Measurements from ENCODE around the gene ZNF438.
"Not testable (repeated sequence)": the region's sequence is repeated elsewhere in the genome, so short reads cannot be mapped to it uniquely, and the experiment has no call there.

The ZNF438 gene

GRCh38 chr10:30939643-30940251 is 91.9 kb downstream of the ZNF438 start:
- DNase-seq (ENCODE audit: low spot score) = no peak

DNA sequence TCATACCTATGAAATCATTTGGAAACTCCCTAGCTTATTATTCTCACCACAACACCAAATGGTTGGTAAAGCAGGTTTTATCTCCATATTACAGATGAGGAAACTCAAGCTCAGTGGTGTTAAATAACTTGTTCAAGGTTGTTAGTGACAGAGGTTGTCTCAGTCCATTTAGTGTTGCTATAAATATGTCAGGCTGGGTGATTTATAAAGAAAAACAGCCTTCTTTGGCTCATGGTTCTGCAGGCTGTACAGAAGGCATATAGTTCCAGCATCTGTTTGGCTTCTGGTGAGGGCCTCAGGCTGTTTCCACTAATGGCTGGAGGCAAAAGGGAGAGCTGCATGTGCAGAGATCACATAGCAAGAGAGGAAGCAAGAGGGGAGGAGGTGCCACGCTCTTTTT is 96.6 kb downstream of the ZNF438 start:
- DNase-seq (ENCODE audit: low spot score) = no peak

DNA sequence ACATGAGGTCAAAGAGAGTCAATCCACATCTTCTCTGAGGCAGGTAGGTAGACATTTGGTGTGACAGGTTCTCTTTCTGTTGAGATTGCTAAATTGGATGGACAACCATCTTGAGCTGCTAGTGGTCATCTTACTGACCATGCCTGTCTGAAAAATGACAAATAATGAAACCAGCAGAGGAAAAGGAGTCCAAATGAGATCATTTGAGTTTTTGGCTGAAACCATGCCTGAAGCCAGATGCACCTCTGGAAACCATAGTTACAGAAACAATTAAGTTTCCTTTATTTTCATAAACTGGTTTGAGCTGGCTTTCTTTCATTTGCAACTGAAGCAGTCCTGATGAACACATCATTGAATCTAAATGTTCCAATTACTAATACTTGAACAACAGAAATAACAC is 100.6 kb downstream of the ZNF438 start:
- DNase-seq (ENCODE audit: low spot score) = no peak

DNA sequence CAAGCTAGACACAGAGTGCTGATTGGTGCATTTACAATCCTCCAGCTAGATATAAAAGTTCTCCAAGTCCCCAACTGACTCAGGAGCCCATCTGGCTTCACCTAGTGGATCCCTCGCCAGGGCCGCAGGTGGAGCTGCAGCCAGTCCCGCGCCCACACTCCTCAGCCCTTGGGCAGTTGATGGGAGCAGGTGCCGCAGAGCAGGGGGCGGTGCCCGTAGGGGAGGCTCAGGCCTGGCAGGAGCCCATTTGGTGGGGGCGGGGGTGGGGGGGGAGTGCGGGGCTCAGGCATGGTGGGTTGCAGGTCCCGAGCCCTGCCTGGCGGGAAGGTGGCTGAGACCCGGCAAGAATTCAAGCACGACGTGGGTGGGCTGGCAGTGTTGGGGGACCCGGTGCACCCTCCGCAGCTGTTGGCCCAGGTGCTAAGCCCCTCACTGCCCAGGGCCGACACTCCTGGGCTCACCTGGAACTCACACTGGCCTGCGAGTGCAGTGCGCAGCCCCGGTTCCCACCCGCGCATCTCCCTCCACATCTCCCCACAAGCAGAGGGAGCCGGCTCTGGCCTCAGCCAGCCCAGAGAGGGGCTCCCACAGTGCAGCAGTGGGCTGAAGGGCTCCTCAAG is 101.7 kb downstream of the ZNF438 start:
- DNase-seq (ENCODE audit: low spot score) = no peak

GRCh38 chr10:30929311-30929729 is 102.3 kb downstream of the ZNF438 start:
- not testable (repeated sequence) for DNase-seq (ENCODE audit: low spot score)

DNA sequence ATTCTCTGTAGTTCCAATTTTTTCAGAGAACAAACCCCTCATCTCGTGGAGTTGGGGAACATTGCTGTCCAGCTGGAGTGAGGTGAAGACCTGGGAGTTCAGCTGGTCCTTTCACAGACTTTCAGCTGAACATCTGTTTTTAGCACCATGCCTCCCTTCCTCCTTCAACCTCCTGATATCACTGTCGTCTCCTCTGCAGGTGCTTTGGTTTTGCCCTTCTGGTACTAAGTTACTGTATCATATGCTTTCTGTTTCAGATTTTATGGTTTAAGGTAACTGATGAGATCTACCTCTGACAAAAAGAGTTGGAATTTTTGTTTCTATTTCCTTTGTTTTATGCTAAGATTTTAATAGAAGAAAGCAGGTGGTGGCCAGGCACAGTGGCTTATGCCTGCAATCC is 102.9 kb downstream of the ZNF438 start:
- no peak for DNase-seq (ENCODE audit: low spot score)

DNA sequence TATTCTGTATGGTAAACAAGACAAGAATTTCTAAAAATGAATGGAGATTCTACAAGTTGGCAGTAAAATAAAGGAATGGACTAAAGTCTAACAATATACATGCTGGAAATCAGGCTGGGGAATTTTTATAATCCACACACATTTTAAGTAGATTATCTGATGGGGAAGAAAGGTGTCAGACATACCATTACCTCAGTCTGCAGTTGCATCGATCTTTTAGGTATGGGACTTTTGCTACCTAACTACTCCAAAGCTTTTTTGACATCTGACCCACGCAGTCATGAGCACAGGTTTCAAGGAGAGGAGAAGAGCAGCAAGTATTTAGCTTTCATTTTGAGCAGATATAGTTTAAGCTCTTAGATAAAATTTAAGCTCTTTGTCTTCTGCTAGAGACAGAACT is 113.0 kb downstream of the ZNF438 start:
- no peak for DNase-seq (ENCODE audit: low spot score)

DNA sequence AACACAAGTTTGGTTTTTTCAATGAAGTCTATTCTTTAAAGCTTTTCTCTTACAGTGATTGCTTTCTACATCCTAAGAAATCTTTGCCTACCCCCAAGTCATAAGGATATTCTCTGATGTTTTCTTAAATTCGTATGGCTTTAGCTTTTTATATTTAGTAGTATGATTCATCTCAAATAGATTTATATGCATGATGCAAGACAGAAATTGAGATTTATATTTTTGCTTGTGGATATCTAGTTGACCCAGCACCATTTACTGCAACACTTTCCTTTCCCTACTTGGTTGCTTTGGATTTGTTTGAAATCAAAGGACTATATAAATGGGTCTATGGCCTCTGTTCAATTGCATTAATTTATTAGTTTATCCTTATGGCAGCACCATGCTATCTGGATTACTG is 113.9 kb downstream of the ZNF438 start:
- no peak for DNase-seq (ENCODE audit: low spot score)

GRCh38 chr10:30917067-30917466 is 114.6 kb downstream of the ZNF438 start:
- DNase-seq (ENCODE audit: low spot score) = no peak

GRCh38 chr10:30915146-30915545 is 116.5 kb downstream of the ZNF438 start:
- no peak for DNase-seq (ENCODE audit: low spot score)

DNA sequence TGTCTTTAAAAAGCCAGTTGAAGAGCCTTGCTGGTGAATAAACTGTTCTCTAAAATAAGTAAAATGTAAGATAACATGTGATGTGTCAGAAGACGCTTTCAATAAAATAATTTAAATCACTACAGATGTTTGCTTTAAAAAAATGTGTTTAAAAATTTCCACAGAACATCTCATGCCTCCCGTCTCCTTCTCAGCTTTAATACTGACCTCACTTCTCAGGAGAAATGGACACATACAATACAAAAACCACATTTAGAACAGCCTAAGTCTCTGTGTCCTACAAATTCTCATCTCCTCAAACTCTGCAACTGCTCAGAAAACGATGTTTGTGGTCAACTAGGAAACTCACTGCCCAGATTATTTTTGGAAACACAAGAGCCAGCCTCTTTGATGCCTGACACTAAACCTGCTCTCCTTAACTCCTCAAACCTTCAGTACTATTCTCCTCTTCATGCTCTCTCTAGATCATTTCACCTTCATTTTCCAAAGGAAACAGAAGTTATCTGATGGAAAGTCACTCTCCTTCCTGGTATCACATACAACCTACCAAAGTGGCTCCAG is 120.3 kb downstream of the ZNF438 start:
- no peak for DNase-seq (ENCODE audit: low spot score)

DNA sequence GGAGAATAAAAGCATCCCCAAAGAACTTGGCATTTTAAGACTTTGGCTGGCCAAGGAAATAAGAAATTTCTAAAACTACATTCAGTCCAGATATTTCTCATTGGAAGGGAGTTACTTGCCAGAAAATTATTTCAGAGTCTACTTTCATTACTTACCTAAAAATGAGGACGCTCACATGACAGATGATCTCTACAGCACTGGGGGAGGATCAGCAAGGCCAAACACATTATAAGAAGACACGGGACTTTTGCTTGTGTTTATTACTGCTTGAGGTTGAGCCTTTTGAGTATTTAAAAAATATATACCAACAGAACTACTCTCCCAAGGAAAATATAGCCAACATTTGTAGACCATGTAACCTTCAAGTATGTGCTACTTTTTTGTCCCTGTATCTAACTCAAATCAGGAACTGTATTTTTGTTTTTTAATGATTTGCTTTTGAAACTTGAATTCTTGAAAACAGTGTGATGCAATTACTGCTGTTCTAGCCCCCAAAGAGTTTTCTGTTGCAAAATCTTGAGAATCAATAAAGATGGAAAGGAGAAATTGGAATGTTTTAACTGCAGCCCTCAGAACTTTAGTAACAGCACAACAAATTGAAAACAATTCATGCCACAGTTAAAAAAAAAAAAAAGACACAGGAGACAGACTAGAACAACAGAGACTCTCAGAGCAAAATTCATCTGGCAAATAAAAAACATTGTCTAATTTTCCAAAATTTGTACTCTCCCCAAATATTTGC is 128.1 kb downstream of the ZNF438 start:
- DNase-seq (ENCODE audit: low spot score) = no peak

GRCh38 chr10:30902621-30903396 is 128.9 kb downstream of the ZNF438 start:
- no peak for DNase-seq (ENCODE audit: low spot score)

DNA sequence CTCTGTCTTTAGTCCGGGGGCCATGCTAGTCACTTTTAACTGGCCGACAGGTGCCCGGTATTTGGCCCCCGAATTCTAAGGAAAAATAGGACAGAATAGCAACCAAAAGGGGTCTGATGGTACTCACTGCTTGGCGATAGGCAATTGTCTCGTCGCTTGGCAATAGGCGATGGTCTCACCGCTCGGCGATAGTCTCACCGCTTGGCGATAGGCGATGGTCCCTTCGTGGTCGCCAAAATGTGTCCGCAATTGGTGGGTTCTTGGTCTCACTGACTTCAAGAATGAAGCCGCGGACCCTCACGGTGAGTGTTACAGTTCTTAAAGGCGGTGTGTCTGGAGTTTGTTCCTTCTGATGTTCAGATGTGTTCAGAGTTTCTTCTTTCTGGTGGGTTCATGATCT is 130.2 kb downstream of the ZNF438 start:
- DNase-seq (ENCODE audit: low spot score) = not testable (repeated sequence)

GRCh38 chr10:30898964-30899363 is 132.7 kb downstream of the ZNF438 start:
- no peak for DNase-seq (ENCODE audit: low spot score)

DNA sequence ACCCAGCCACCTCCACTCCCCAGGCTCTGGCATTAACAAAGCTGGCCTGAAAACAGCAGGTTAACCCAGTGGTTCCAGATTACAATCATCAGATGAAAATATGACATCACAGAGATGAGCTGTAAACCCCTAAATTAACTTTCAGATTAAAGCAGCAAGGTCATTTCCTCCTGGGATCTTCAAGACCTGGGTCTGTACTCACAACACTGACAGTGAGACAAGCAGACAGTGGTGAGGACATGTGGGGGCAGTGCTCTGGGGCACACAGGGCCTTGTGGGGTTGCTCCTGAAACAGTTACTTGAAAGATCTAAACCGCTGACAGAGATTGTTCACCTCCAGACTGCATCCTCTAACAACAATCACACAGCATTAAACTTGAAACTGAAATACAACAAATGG is 134.1 kb downstream of the ZNF438 start:
- DNase-seq (ENCODE audit: low spot score) = no peak

DNA sequence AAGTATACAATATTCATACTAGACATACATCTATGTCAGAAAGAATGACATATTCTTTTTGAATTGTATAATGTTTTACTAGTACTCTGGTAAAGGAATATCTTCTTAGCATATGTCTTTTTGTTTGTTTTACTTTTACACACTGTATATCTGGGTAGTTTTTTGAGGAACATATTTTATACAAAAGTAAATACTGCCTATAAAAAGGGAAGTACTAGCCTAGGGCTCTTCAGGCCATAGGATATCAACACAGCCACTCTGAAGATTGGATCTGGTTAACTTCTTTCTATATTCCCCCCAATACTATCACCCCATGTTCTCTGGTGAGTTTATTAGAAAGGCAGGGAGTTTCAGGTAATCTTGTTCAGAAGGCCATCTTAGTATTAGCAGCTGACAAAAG is 134.6 kb downstream of the ZNF438 start:
- no peak for DNase-seq (ENCODE audit: low spot score)

DNA sequence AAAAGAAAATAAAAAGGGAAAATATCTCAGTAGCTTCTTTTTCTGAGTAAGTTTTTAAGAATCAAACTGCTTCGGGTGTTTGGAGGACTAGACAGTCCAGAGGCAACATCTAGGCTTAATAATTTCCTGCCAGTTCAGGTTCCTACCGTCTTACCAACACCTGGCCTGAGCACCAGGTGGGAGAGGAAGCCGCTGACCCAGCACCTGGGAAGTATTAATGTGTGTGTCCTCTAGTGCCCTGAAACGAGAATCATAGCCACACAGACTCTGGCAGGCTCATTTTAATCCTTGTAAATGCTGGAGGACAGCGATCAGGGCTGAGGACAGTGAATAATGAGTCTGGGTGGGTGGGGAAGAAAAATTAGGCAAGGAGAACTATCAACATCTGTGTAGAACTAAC is 137.4 kb downstream of the ZNF438 start:
- no peak for DNase-seq (ENCODE audit: low spot score)

- DNase-seq (ENCODE audit: low spot score) = no peak
Observed at GRCh38 chr10:30893208-30893607, 138.5 kb downstream of the ZNF438 start.

DNA sequence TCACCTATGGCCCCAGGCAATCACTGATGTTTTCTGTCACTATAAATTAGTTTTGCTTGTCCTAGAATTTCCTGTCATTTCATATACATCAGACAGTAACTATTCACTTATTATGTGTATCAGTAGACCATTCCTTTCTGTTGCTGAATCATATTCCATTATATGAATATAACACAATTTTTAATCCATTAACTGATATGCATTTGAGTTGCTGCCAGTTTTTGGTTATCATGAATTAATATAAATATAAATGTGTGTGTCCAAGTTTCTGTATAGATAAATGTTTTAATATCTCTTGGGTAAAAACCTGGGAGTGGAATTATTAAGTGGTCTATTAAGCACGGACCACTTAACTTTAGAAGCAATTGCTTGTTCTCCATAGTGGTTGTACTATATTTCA is 143.8 kb downstream of the ZNF438 start:
- no peak for DNase-seq (ENCODE audit: low spot score)

DNA sequence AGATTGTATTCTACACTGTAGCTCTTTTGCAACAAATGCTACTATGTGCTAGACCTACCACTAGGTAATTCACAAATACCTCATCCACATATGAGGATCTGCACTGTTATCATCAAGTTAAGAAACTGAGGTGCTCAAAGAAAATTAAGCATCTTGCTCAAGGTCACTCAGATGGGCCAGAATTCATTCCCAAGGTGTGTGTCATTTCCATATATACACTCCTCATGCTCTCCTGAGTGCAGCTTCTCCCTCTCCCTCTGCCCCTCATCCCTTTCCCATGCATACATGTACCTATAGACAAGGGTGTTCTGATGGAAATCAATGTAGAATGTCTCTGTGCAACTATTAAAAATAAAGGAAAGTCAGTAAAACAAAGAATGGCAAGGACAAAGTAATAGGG is 146.2 kb downstream of the ZNF438 start:
- no peak for DNase-seq (ENCODE audit: low spot score)

DNA sequence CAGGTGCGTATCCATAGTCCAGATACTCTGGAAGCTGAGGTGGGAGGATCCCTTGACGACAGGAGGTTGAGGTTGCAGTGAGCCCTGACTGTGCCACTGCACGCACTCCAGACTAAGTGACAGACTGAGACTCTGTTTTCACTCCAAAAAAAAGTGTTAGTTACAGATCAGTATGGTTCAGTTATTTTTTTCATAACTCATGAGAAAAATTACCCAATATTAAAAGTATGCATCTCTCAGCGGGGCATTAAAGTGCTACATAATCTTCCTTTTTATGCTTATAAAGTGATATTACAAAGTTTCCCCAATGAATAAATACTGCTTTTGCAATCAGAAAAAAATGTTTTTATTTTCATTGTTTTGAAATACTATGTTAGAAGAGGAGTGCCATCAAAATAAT is 147.9 kb downstream of the ZNF438 start:
- no peak for DNase-seq (ENCODE audit: low spot score)
